NT2/D1 (cell line): ENCODE results near the gene NPY5R.

ENCODE experiments used
- SUZ12 ChIP-seq: IDR thresholded peaks from 2 replicates; pipeline ENCODE4 v1.6.1; 2011; ENCODE audit not compliant: insufficient read length, insufficient read depth; ENCODE audit errors: extremely low read depth
- YY1 ChIP-seq: IDR thresholded peaks from 2 replicates; pipeline ENCODE4 v1.6.1; 2011; ENCODE audit not compliant: insufficient read length, insufficient read depth
- ZNF274 ChIP-seq: IDR thresholded peaks from 2 replicates; pipeline ENCODE4 v1.6.1; 2011; ENCODE audit warnings: mild to moderate bottlenecking, low read depth, low read length

DNA sequence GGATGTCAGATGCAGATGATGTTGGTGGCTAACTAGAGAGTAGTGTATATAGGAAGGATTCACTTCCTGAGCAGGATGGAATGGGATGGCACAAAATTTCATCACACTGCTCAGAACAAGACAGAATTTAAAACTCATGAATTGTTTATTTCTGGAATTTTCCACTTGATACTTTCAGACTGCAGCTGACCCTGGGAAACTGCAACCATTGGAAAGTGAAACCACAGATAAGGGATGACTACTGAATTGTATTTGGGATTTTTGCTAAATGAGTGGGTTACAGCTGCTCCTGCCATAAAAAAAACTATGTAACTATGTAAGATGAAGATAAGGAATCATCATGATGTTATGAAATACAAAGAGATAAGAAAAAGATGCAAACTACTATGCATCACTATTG, 51.4 kb downstream of the NPY5R start:
- TF ChIP-seq ZNF274 (no peak), SUZ12 (no peak), YY1 (no peak)
